WTC11 (cell line): ENCODE measurements around the gene CAB39L.

ENCODE experiments used
- GABPB1 ChIP-seq: sonication (generic); formaldehyde crosslinking; IDR thresholded peaks from 2 replicates; pipeline ENCODE4 v1.8.1; 2023; ENCODE audit warnings: mild to moderate bottlenecking, missing genetic modification reagents
- TEAD4 ChIP-seq: sonication (generic); formaldehyde crosslinking; IDR thresholded peaks from 2 replicates; pipeline ENCODE4 v1.8.0; 2022; ENCODE audit warnings: mild to moderate bottlenecking, missing genetic modification reagents
- ZNF396 ChIP-seq: fragments of 250-450 bp; sonication (Bioruptor Pico); IDR thresholded peaks from 2 replicates; pipeline ENCODE4 v1.8.0; 2021; ENCODE audit warnings: mild to moderate bottlenecking, moderate library complexity, borderline replicate concordance
- TF ChIP-seq, protein P1 (sequence below): sonication (generic); formaldehyde crosslinking; conservative IDR thresholded peaks from 2 replicates; pipeline ENCODE4 v1.8.1; 2023; ENCODE audit warnings: mild to moderate bottlenecking, low read depth, missing genetic modification reagents, moderate library complexity
- TF ChIP-seq, protein P2 (sequence below): fragments of 200-600 bp; IDR thresholded peaks from 2 replicates; pipeline ENCODE4 v1.8.0; 2022; ENCODE audit warnings: antibody characterized with exemption
- TF ChIP-seq, protein P3 (sequence below): sonication (generic); formaldehyde crosslinking; conservative IDR thresholded peaks from 2 replicates; pipeline ENCODE4 v1.8.1; 2022; ENCODE audit warnings: mild to moderate bottlenecking, missing genetic modification reagents
- TF ChIP-seq, protein P4 (sequence below): sonication (generic); formaldehyde crosslinking; IDR thresholded peaks from 2 replicates; pipeline ENCODE4 v1.8.0; 2022; ENCODE audit warnings: mild to moderate bottlenecking, missing genetic modification reagents

DNA sequence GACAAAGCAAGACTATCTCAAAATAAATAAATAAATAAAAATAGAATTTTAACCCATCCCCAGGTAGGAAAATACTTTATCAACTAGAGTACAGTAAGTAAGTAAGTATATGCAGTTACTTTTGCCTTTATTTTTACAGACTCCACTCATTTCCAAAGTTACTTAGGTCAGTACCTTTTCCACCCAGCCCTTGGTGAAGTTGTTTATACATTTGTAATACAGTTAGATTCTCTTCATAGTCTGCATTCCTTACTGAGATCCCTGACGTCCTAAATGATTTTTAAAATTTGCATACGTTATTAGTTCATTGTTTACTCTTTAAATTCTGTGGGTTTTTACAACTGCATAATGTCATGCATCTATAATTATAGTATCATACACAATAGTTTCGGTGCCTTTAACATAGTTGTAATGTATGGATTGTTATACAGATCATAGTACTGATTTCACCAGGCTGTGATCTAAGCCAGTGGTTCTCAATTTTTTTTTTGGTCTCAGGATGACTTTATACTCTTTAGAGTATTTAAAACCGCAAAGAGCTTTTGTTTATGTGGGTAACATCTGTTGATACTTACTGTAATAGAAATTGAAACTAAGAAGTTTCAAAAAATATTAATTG, 10.6 kb upstream of the CAB39L start:
- TF ChIP-seq, protein P1, sequence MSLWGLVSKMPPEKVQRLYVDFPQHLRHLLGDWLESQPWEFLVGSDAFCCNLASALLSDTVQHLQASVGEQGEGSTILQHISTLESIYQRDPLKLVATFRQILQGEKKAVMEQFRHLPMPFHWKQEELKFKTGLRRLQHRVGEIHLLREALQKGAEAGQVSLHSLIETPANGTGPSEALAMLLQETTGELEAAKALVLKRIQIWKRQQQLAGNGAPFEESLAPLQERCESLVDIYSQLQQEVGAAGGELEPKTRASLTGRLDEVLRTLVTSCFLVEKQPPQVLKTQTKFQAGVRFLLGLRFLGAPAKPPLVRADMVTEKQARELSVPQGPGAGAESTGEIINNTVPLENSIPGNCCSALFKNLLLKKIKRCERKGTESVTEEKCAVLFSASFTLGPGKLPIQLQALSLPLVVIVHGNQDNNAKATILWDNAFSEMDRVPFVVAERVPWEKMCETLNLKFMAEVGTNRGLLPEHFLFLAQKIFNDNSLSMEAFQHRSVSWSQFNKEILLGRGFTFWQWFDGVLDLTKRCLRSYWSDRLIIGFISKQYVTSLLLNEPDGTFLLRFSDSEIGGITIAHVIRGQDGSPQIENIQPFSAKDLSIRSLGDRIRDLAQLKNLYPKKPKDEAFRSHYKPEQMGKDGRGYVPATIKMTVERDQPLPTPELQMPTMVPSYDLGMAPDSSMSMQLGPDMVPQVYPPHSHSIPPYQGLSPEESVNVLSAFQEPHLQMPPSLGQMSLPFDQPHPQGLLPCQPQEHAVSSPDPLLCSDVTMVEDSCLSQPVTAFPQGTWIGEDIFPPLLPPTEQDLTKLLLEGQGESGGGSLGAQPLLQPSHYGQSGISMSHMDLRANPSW (CRISPR knock-in tag) = no peak
- TF ChIP-seq, protein P2, sequence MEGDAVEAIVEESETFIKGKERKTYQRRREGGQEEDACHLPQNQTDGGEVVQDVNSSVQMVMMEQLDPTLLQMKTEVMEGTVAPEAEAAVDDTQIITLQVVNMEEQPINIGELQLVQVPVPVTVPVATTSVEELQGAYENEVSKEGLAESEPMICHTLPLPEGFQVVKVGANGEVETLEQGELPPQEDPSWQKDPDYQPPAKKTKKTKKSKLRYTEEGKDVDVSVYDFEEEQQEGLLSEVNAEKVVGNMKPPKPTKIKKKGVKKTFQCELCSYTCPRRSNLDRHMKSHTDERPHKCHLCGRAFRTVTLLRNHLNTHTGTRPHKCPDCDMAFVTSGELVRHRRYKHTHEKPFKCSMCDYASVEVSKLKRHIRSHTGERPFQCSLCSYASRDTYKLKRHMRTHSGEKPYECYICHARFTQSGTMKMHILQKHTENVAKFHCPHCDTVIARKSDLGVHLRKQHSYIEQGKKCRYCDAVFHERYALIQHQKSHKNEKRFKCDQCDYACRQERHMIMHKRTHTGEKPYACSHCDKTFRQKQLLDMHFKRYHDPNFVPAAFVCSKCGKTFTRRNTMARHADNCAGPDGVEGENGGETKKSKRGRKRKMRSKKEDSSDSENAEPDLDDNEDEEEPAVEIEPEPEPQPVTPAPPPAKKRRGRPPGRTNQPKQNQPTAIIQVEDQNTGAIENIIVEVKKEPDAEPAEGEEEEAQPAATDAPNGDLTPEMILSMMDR = no peak
- no peak for TF ChIP-seq ZNF396 (CRISPR knock-in tag)
- no peak for TF ChIP-seq TEAD4 (CRISPR knock-in tag)
- TF ChIP-seq, protein P3, sequence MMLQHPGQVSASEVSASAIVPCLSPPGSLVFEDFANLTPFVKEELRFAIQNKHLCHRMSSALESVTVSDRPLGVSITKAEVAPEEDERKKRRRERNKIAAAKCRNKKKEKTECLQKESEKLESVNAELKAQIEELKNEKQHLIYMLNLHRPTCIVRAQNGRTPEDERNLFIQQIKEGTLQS (CRISPR knock-in tag) = no peak
- TF ChIP-seq GABPB1 (CRISPR knock-in tag) = no peak
- TF ChIP-seq, protein P4, sequence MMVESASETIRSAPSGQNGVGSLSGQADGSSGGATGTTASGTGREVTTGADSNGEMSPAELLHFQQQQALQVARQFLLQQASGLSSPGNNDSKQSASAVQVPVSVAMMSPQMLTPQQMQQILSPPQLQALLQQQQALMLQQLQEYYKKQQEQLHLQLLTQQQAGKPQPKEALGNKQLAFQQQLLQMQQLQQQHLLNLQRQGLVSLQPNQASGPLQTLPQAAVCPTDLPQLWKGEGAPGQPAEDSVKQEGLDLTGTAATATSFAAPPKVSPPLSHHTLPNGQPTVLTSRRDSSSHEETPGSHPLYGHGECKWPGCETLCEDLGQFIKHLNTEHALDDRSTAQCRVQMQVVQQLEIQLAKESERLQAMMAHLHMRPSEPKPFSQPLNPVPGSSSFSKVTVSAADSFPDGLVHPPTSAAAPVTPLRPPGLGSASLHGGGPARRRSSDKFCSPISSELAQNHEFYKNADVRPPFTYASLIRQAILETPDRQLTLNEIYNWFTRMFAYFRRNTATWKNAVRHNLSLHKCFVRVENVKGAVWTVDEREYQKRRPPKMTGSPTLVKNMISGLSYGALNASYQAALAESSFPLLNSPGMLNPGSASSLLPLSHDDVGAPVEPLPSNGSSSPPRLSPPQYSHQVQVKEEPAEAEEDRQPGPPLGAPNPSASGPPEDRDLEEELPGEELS (CRISPR knock-in tag) = no peak
